ENCODE data around the gene DAAM2. TPM values are rescaled to one million over a fixed set of nuclear protein-coding genes. Genes with fewer than 3 reads are reported as not detected.

The DAAM2 gene
- total RNA-seq, 2 experiments from 2014 or later, result 0.09 to 1.1 TPM

DNA sequence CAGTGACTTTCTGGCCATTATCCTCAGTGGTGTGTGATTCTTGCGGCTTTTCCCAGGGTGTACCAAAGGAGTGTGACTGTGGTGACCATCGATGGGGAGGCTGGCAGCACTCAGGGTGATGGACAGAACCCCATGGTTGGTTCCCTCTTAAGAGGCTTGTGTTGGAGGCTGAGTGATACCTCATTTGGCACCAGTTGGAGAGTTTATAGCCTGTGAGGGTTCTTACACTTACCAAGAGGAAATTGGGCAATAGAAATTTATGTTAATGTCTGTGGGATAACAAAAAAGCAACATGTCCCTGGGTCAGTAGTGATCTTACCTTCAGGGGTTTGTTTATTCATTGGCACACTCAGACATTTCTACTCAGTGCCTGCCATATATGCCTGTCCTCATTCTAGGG lies 37.2 kb downstream of the DAAM2 start:
- Histone ChIP-seq H2AFZ (ENCODE audit: low read length) (no peak overlapping the region), H3K4me2 (ENCODE audit: low read length) (no peak overlapping the region), H3K27ac (ENCODE audit: low read depth, low read length, poor library complexity, severe bottlenecking) (no peak overlapping the region), H3K4me3 (ENCODE audit: low read depth, low read length, poor library complexity, severe bottlenecking) (no peak overlapping the region), H3K36me3 (ENCODE audit: insufficient read depth, low read length) (no peaks in the 10 kb centered on the region), H3K79me2 (ENCODE audit: insufficient read depth, low read depth, low read length) (no peaks in the 10 kb centered on the region), H3K4me1 (ENCODE audit: insufficient read depth, low read length, poor library complexity, severe bottlenecking) (no peaks in the 10 kb centered on the region), H3K9me2 (ENCODE audit: insufficient read depth, low read length) (no peaks in the 10 kb centered on the region), H4K20me1 (ENCODE audit: insufficient read depth, low read length) (no peaks in the 10 kb centered on the region), H3K9me3 (ENCODE audit: low read length) (no peaks in the 10 kb centered on the region)
- no TSS peak for BruUV-seq (replicated peaks)
- no peak for TF ChIP-seq CTCF (conservative IDR thresholded peaks at IDR 0.05; ENCODE audit: low read length)
- TF ChIP-seq EZH2phosphoT487 (IDR thresholded peaks at IDR 0.05; ENCODE audit: borderline replicate concordance, low read depth, low read length), result no peak
- CTCF ChIA-PET (ENCODE audit: unreplicated experiment), result no interaction called here
- DNase-seq (ENCODE audit: low spot score), result no peak
- POLR2A ChIA-PET, result no interaction called here
- intact Hi-C loops (cut with micrococcal nuclease; ENCODE audit: unreplicated experiment), result no loop called here

GRCh38 chr6:39830444-39830843 lies 38.3 kb downstream of the DAAM2 start:
- no TSS peak for BruUV-seq (replicated peaks)
- TF ChIP-seq CTCF (conservative IDR thresholded peaks at IDR 0.05; ENCODE audit: low read length) (no peak), EZH2phosphoT487 (IDR thresholded peaks at IDR 0.05; ENCODE audit: borderline replicate concordance, low read depth, low read length) (no peak)
- Histone ChIP-seq H3K4me3 (ENCODE audit: low read depth, low read length, poor library complexity, severe bottlenecking) (no peak overlapping the region), H3K27ac (ENCODE audit: low read depth, low read length, poor library complexity, severe bottlenecking) (no peak overlapping the region), H3K79me2 (ENCODE audit: insufficient read depth, low read depth, low read length) (no peaks in the 10 kb centered on the region), H2AFZ (ENCODE audit: low read length) (no peak overlapping the region), H3K9me2 (ENCODE audit: insufficient read depth, low read length) (no peaks in the 10 kb centered on the region), H3K36me3 (ENCODE audit: insufficient read depth, low read length) (no peaks in the 10 kb centered on the region), H3K4me2 (ENCODE audit: low read length) (no peak overlapping the region), H3K4me1 (ENCODE audit: insufficient read depth, low read length, poor library complexity, severe bottlenecking) (no peaks in the 10 kb centered on the region), H3K9me3 (ENCODE audit: low read length) (no peaks in the 10 kb centered on the region), H4K20me1 (ENCODE audit: insufficient read depth, low read length) (no peaks in the 10 kb centered on the region)
- ChIA-PET POLR2A (no interaction called here), CTCF (ENCODE audit: unreplicated experiment) (no interaction called here)
- no peak for DNase-seq (ENCODE audit: low spot score)
- intact Hi-C loops (cut with micrococcal nuclease; ENCODE audit: unreplicated experiment), result no loop called here

DNA sequence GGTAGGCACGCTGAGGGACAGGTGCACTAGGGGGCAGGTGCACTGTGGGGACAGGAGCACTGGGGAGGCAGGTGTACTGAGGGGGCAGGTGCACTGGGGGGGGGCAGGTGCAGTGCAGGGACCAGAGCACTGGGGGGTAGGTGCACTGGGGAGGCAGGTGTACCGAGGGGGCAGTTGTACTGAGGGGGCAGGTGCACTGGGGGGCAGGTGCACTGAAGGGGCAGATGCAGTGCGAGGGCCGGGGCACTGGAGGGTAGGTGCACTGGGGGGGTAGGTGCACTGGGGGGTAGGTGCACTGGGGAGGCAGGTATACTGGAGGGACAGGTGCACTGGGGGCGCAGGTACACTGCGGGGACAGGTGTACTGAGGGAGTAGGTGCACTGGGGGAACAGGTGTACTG lies 39.5 kb downstream of the DAAM2 start:
- Histone ChIP-seq H3K9me3 (ENCODE audit: low read length) (no peaks in the 10 kb centered on the region), H4K20me1 (ENCODE audit: insufficient read depth, low read length) (no peaks in the 10 kb centered on the region), H3K36me3 (ENCODE audit: insufficient read depth, low read length) (no peaks in the 10 kb centered on the region), H3K79me2 (ENCODE audit: insufficient read depth, low read depth, low read length) (no peaks in the 10 kb centered on the region), H3K4me2 (ENCODE audit: low read length) (no peak overlapping the region), H3K27ac (ENCODE audit: low read depth, low read length, poor library complexity, severe bottlenecking) (no peak overlapping the region), H3K9me2 (ENCODE audit: insufficient read depth, low read length) (no peaks in the 10 kb centered on the region), H3K4me3 (ENCODE audit: low read depth, low read length, poor library complexity, severe bottlenecking) (no peak overlapping the region), H2AFZ (ENCODE audit: low read length) (no peak overlapping the region), H3K4me1 (ENCODE audit: insufficient read depth, low read length, poor library complexity, severe bottlenecking) (no peaks in the 10 kb centered on the region)
- DNase-seq (ENCODE audit: low spot score), result no peak
- no TSS peak for BruUV-seq (replicated peaks)
- ChIA-PET CTCF (ENCODE audit: unreplicated experiment) (no interaction called here), POLR2A (interaction anchor here (0.8 kb wide), 1 partner anchor 20 kb away, joined by 5 read pairs; no protein-coding TSS in a partner anchor)
- intact Hi-C loops (cut with micrococcal nuclease; ENCODE audit: unreplicated experiment), result no loop called here
- no peak for TF ChIP-seq EZH2phosphoT487 (IDR thresholded peaks at IDR 0.05; ENCODE audit: borderline replicate concordance, low read depth, low read length)
- no peak for TF ChIP-seq CTCF (conservative IDR thresholded peaks at IDR 0.05; ENCODE audit: low read length)

Measured in OCI-LY7 (cell line).